Neuronal stem cell (in vitro differentiated cells): ENCODE measurements around the gene THAP11.
A peak's percentile ranks its signal among the peaks of the same experiment; 100 is the strongest.

ENCODE experiments used
- DNase-seq: peaks from one replicate; pipeline ENCODE4 v3.0.0-alpha.2; 2013; ENCODE audit warnings: low spot score
- H2AFZ ChIP-seq: one replicate; pipeline ENCODE4 v1.6.1; 2013; ENCODE audit warnings: mild to moderate bottlenecking, low read length, inconsistent platforms
- H2AK5ac ChIP-seq: 2 replicates; pipeline ENCODE4 v1.6.1; 2013; ENCODE audit warnings: low read depth, mild to moderate bottlenecking, inconsistent platforms, low read length, moderate library complexity, mixed read lengths
- H2BK120ac ChIP-seq: 2 replicates; pipeline ENCODE4 v1.6.1; 2013; ENCODE audit warnings: low read depth, mild to moderate bottlenecking, inconsistent platforms, low read length, moderate library complexity, mixed read lengths
- H2BK12ac ChIP-seq: one replicate; pipeline ENCODE4 v1.6.1; 2013; ENCODE audit warnings: low read length, inconsistent platforms
- H2BK15ac ChIP-seq: 2 replicates; pipeline ENCODE4 v1.6.1; 2013; ENCODE audit warnings: mild to moderate bottlenecking, low read length, inconsistent platforms, mixed read lengths
- H2BK5ac ChIP-seq: one replicate; pipeline ENCODE4 v1.6.1; 2013; ENCODE audit warnings: inconsistent platforms, mild to moderate bottlenecking, low read length, moderate library complexity
- H3K14ac ChIP-seq: one replicate; pipeline ENCODE4 v1.6.1; 2013; ENCODE audit warnings: low read length, inconsistent platforms
- H3K18ac ChIP-seq: 2 replicates; pipeline ENCODE4 v1.6.1; 2013; ENCODE audit warnings: low read length, inconsistent platforms
- H3K23ac ChIP-seq: 2 replicates; pipeline ENCODE4 v1.6.1; 2013; ENCODE audit warnings: low read depth, mild to moderate bottlenecking, mixed read lengths, low read length, inconsistent platforms; ENCODE audit not compliant: poor library complexity
- H3K27ac ChIP-seq: replicated peaks from 3 replicates; pipeline ENCODE4 v1.5.1; 2013; ENCODE audit warnings: low read length, inconsistent platforms
- H3K27me3 ChIP-seq, 3 experiments: 2 replicates each; pipeline ENCODE4 v1.6.1; 2013; ENCODE audit warnings: low read length in 3 of 3, mild to moderate bottlenecking in 2 of 3, inconsistent platforms in 1 of 3, low read depth in 1 of 3, mixed read lengths in 1 of 3, moderate library complexity in 1 of 3; ENCODE audit not compliant: control insufficient read depth in 3 of 3, insufficient read depth in 3 of 3
- H3K36me3 ChIP-seq, 2 donors: replicated peaks in 1 of 2; 2 replicates each; pipeline ENCODE4 v1.6.1; 2013; ENCODE audit warnings: low read length in 2 of 2; ENCODE audit not compliant: control insufficient read depth in 2 of 2, insufficient read depth in 2 of 2
- H3K4ac ChIP-seq: 2 replicates; pipeline ENCODE4 v1.6.1; 2013; ENCODE audit warnings: inconsistent platforms, mild to moderate bottlenecking, low read length, moderate library complexity
- H3K4me1 ChIP-seq, 2 donors: 1 replicate in 1 of 2; 2 replicates in 1 of 2; pipeline ENCODE4 v1.6.1; 2013; ENCODE audit warnings: low read length in 2 of 2, low read depth in 1 of 2; ENCODE audit not compliant: control insufficient read depth in 2 of 2, insufficient read depth in 1 of 2
- H3K4me2 ChIP-seq: one replicate; pipeline ENCODE4 v1.6.1; 2013; ENCODE audit warnings: mild to moderate bottlenecking, low read length, inconsistent platforms; ENCODE audit not compliant: insufficient read depth, poor library complexity, severe bottlenecking
- H3K4me3 ChIP-seq, 2 donors: 2 replicates each; pipeline ENCODE4 v1.5.1; 2013; ENCODE audit warnings: low read length in 2 of 2, mild to moderate bottlenecking in 2 of 2, inconsistent platforms in 1 of 2, moderate library complexity in 1 of 2
- H3K79me1 ChIP-seq: one replicate; pipeline ENCODE4 v1.6.1; 2013; ENCODE audit warnings: low read depth, mild to moderate bottlenecking, inconsistent platforms, low read length, moderate library complexity
- H3K9ac ChIP-seq: one replicate; pipeline ENCODE4 v1.6.1; 2013; ENCODE audit warnings: mild to moderate bottlenecking, low read depth, low read length, inconsistent platforms; ENCODE audit not compliant: poor library complexity
- H3K9me3 ChIP-seq, 2 donors: replicated peaks in 1 of 2; 2 replicates each; pipeline versions ENCODE3 to v1.6.1; 2013; ENCODE audit warnings: low read length in 2 of 2, mild to moderate bottlenecking in 2 of 2, inconsistent platforms in 1 of 2, low read depth in 1 of 2, mixed read lengths in 1 of 2, moderate library complexity in 1 of 2; ENCODE audit not compliant: control insufficient read depth in 2 of 2, insufficient read depth in 1 of 2
- H4K8ac ChIP-seq: one replicate; pipeline ENCODE4 v1.6.1; 2013; ENCODE audit warnings: low read depth, mild to moderate bottlenecking, inconsistent platforms, low read length, moderate library complexity
- H4K91ac ChIP-seq: one replicate; pipeline ENCODE4 v1.6.1; 2013; ENCODE audit warnings: low read length, low read depth, mild to moderate bottlenecking, inconsistent platforms; ENCODE audit not compliant: poor library complexity
- WGBS, 2 donors: extraction: QIAGEN DNeasy Blood & Tissue Kit; methylation state at CpG; one replicate each; pipeline ENCODE4 v1.1.7; 2013; ENCODE audit warnings: missing lambda C conversion rate in 2 of 2, mixed read lengths in 1 of 2; ENCODE audit not compliant: insufficient read length in 2 of 2, insufficient replicate concordance in 1 of 2; ENCODE audit errors: extremely low coverage in 2 of 2; 5-methylcytosine and 5-hydroxymethylcytosine counted together

THAP11 gene

DNA sequence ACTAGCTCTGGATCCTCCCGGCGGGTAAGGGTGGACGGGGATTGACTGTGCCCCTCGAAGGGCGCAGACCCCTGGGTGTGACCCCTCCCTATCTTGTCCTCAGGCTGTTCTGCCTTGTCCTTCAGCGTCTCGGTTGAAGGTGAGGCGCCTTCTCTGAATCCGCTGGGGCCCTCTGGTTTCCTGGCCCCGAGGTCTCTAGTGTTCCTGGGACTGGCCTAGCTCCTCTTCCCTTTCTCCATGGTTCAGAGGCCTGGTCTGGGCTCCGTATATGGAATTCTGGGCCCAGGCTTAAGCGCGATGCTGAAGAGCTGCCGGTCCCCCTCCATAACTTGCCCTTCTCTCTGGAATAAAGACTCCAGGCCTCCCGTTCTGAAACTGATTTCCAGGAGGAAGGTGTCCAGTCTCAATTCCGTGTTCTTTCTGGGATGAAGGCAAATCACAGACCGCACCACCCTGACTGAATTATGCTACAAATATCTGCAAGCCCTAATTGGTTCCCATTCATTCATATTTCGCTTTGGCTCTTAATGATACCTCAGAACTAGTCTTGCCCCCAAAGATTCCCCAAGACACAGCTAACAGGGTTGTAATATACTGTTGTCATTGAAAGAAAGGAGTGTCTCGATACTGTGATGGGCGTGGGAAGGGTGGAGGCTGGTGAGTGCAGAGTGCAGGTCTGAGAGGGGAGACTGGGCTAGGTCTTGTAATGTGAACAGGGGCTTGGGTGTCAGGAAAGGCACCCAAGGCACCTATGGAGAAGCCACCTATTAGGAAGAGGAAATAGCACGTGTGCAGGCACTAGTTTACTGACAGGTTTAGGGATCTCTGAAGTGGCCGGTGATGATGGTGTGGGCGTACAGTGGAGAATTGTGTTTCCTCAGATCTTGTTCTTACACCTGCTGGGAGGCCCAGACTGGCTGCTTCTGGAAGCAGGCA, 31.6 kb downstream of the THAP11 start:
- Histone ChIP-seq H2AK5ac (peak overlapping the region; percentile 47), H3K9me3 (no peaks in the 10 kb centered on the region), H4K8ac (no peak overlapping the region), H3K27me3 (no peaks in the 10 kb centered on the region), H2BK120ac (no peak overlapping the region), H3K4me1 (peaks cover 8 to 10% of the 10 kb centered on the region in 2 donors), H3K4me2 (peak overlapping the region; percentile 83), H3K14ac (peak overlapping the region; percentile 12), H3K4me3 (peak overlapping the region; percentile 77 to 91), H2BK15ac (no peak overlapping the region), H3K9ac (peak overlapping the region; percentile 95), H3K18ac (peak overlapping the region; percentile 94), H3K27ac (no peak overlapping the region), H3K4ac (peak overlapping the region; percentile 56), H2BK5ac (peak overlapping the region; percentile 83), H2BK12ac (no peak overlapping the region), H3K23ac (peak overlapping the region; percentile 99), H4K91ac (peak overlapping the region; percentile 5), H3K79me1 (peaks cover 8% of the 10 kb centered on the region), H2AFZ (peak overlapping the region; percentile 83), H3K36me3 (peaks cover 40 to 77% of the 10 kb centered on the region in 2 donors)
- no peak for DNase-seq
- no CpG with 5 or more reads among the region's 23 CpGs for WGBS, 2 donors

DNA sequence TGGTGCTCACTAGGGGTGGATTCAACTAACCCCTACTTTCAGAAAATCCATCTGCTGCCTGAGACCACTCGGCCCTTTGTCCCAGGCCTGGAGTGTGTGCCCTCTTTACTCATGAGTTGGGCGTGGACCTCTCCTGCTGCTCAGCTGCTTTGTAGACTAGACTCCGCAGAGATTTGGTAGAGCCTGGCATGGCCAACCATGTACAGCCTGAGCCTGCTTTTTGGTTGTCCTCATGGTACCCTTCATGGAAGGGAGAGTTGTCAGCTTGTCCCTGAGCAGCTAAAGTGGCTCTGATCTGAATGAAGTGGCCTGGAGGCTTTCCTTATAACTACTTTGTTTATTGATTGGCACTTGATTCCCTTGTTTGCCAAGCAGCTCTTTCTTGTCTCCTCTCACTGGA, 32.3 kb downstream of the THAP11 start:
- H4K8ac ChIP-seq = no peak overlapping the region
- peaks cover 8% of the 10 kb centered on the region for H3K79me1 ChIP-seq
- no peak overlapping the region for H2AK5ac ChIP-seq
- no peak overlapping the region for H3K14ac ChIP-seq
- DNase-seq = no peak
- H3K4me3 ChIP-seq = peak overlapping the region in 1 of 2 donors; percentile 77
- no peak overlapping the region for H2BK120ac ChIP-seq
- no peak overlapping the region for H3K4me2 ChIP-seq
- no peak overlapping the region for H3K4ac ChIP-seq
- peaks cover 45 to 77% of the 10 kb centered on the region in 2 donors for H3K36me3 ChIP-seq
- no peak overlapping the region for H4K91ac ChIP-seq
- peaks cover 8 to 10% of the 10 kb centered on the region in 2 donors for H3K4me1 ChIP-seq
- H3K9me3 ChIP-seq = no peaks in the 10 kb centered on the region
- no peak overlapping the region for H3K18ac ChIP-seq
- H2BK12ac ChIP-seq = no peak overlapping the region
- H3K23ac ChIP-seq = no peak overlapping the region
- no peak overlapping the region for H2BK15ac ChIP-seq
- no peaks in the 10 kb centered on the region for H3K27me3 ChIP-seq
- H3K9ac ChIP-seq = no peak overlapping the region
- no peak overlapping the region for H2BK5ac ChIP-seq
- H2AFZ ChIP-seq = no peak overlapping the region
- H3K27ac ChIP-seq = no peak overlapping the region
- no CpG with 5 or more reads among the region's 3 CpGs for WGBS, 2 donors

DNA sequence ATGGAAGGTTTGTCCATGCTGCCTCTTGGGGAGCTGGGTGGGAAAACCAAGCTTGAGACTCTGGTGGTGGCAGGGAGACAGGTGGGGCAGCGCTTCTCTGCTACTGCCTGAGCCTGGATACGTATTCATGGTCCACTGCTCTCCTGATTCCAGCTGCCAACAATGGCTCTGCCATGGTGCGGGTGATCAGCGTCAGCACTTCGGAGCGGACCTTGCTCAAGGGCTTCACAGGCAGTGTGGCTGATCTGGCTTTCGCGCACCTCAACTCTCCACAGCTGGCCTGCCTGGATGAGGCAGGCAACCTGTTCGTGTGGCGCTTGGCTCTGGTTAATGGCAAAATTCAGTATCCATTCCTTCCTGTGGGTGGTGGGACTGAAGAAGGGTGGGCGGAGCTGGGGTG, 34.9 kb downstream of the THAP11 start:
- no peak overlapping the region for H2AK5ac ChIP-seq
- H2BK12ac ChIP-seq = no peak overlapping the region
- no peak overlapping the region for H2BK5ac ChIP-seq
- no peaks in the 10 kb centered on the region for H3K27me3 ChIP-seq
- H3K9ac ChIP-seq = no peak overlapping the region
- DNase-seq = no peak
- H2AFZ ChIP-seq = no peak overlapping the region
- peaks cover 11% of the 10 kb centered on the region for H3K79me1 ChIP-seq
- H3K4me1 ChIP-seq = peaks cover 8 to 10% of the 10 kb centered on the region in 2 donors
- H3K27ac ChIP-seq = no peak overlapping the region
- peaks cover 58 to 79% of the 10 kb centered on the region in 2 donors for H3K36me3 ChIP-seq
- no peak overlapping the region for H4K8ac ChIP-seq
- H2BK120ac ChIP-seq = no peak overlapping the region
- H2BK15ac ChIP-seq = no peak overlapping the region
- no peak overlapping the region for H3K18ac ChIP-seq
- H3K4me3 ChIP-seq = no peak overlapping the region
- no CpG with 5 or more reads among the region's 11 CpGs for WGBS, 2 donors
- no peak overlapping the region for H4K91ac ChIP-seq
- H3K14ac ChIP-seq = no peak overlapping the region
- H3K4ac ChIP-seq = no peak overlapping the region
- H3K4me2 ChIP-seq = no peak overlapping the region
- H3K9me3 ChIP-seq = peaks cover 0 to 1% of the 10 kb centered on the region in 2 donors
- H3K23ac ChIP-seq = peak overlapping the region; percentile 1

DNA sequence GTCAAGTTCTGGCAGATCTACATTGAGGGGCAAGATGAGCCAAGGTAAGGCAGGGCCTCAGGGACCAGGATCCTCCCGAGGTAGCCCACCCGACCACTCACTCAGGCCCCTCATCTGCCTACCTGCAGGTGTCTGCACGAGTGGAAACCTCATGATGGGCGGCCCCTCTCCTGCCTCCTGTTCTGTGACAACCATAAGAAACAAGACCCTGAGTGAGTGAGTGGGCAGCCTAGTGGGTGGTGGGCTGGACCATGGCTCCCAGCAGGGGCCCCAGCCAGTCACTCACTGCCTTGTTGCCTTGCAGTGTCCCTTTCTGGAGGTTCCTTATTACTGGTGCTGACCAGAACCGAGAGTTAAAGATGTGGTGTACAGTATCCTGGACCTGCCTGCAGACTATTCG, 36.1 kb downstream of the THAP11 start:
- Histone ChIP-seq H3K18ac (no peak overlapping the region), H3K4me1 (peaks cover 7 to 8% of the 10 kb centered on the region in 2 donors), H3K36me3 (peaks cover 70 to 85% of the 10 kb centered on the region in 2 donors), H3K23ac (no peak overlapping the region), H2AFZ (no peak overlapping the region), H3K14ac (no peak overlapping the region), H2BK15ac (no peak overlapping the region), H2BK5ac (no peak overlapping the region), H3K4me3 (no peak overlapping the region), H3K27me3 (no peaks in the 10 kb centered on the region), H3K79me1 (peaks cover 14% of the 10 kb centered on the region), H3K9me3 (peaks cover 0 to 1% of the 10 kb centered on the region in 2 donors), H4K91ac (no peak overlapping the region), H3K9ac (no peak overlapping the region), H2BK12ac (no peak overlapping the region), H3K4ac (no peak overlapping the region), H4K8ac (no peak overlapping the region), H2BK120ac (no peak overlapping the region), H2AK5ac (no peak overlapping the region), H3K27ac (no peak overlapping the region), H3K4me2 (no peak overlapping the region)
- WGBS, 2 donors = no CpG with 5 or more reads among the region's 6 CpGs
- DNase-seq = no peak
